Activated naive CD4-positive, alpha-beta T cell treated with anti-CD3 and anti-CD28 coated beads, Interleukin-2, amount 10 ng/mL, durations not matched to agents 7 days and 5 days (primary cell): ENCODE measurements around the gene PERM1.
A peak's percentile ranks its signal among the peaks of the same experiment; 100 is the strongest.

Experiments
- CTCF ChIA-PET: fragments of 350-600 bp; sonication (Branson Sonifier 250); formaldehyde crosslinking; loops from one replicate; lab custom pipeline; 2021; ENCODE audit warnings: antibody characterized with exemption; lab: Charles Lee
- DNase-seq: peaks from one replicate; pipeline ENCODE4 v3.0.0-alpha.2; 2020
- H3K27ac Mint-ChIP-seq: one replicate; pipeline ENCODE4 v1.8.0; 2021; ENCODE audit warnings: mild to moderate bottlenecking, moderate library complexity, mixed read lengths
- H3K27me3 Mint-ChIP-seq: one replicate; pipeline ENCODE4 v1.8.0; 2021; ENCODE audit warnings: mild to moderate bottlenecking, mixed read lengths
- H3K36me3 Mint-ChIP-seq: one replicate; pipeline ENCODE4 v1.8.0; 2021; ENCODE audit warnings: mixed read lengths
- H3K4me1 Mint-ChIP-seq: one replicate; pipeline ENCODE4 v1.8.0; 2021; ENCODE audit warnings: mixed read lengths
- H3K4me3 Mint-ChIP-seq: one replicate; pipeline ENCODE4 v1.8.0; 2021; ENCODE audit warnings: mild to moderate bottlenecking, moderate library complexity, mixed read lengths
- H3K9me3 Mint-ChIP-seq: one replicate; pipeline ENCODE4 v1.8.0; 2021; ENCODE audit warnings: mixed read lengths

PERM1 gene

GRCh38 chr1:973459-974292 lies 8.2 kb downstream of the PERM1 start:
- Mint-ChIP-seq H3K4me3 (no peak overlapping the region), H3K27me3 (peaks cover 67% of the 10 kb centered on the region), H3K9me3 (peaks cover 10% of the 10 kb centered on the region), H3K27ac (no peak overlapping the region), H3K36me3 (peaks cover 3% of the 10 kb centered on the region), H3K4me1 (peaks cover 10% of the 10 kb centered on the region)
- no peak for DNase-seq
- CTCF ChIA-PET, result interaction anchor here (3.1 kb wide), 1 partner anchor 68 kb away, joined by 17 read pairs; no protein-coding TSS in a partner anchor

GRCh38 chr1:972726-973458 lies 9.0 kb downstream of the PERM1 start:
- Mint-ChIP-seq H3K4me3 (no peak overlapping the region), H3K4me1 (peaks cover 7% of the 10 kb centered on the region), H3K27ac (no peak overlapping the region), H3K36me3 (no peaks in the 10 kb centered on the region), H3K9me3 (peaks cover 7% of the 10 kb centered on the region), H3K27me3 (peaks cover 70% of the 10 kb centered on the region)
- CTCF ChIA-PET, result no interaction called here
- no peak for DNase-seq

GRCh38 chr1:971751-972506 lies 10.0 kb downstream of the PERM1 start:
- Mint-ChIP-seq H3K9me3 (peaks cover 7% of the 10 kb centered on the region), H3K4me1 (peaks cover 12% of the 10 kb centered on the region)
- CTCF ChIA-PET, result interaction anchor here (1.0 kb wide), 1 partner anchor 13 kb away, joined by 3 read pairs; no protein-coding TSS in a partner anchor

GRCh38 chr1:970973-971730 lies 10.7 kb downstream of the PERM1 start:
- no peak for DNase-seq
- no peak overlapping the region for H3K27ac Mint-ChIP-seq
- peaks cover 14% of the 10 kb centered on the region for H3K4me1 Mint-ChIP-seq
- H3K36me3 Mint-ChIP-seq, result no peaks in the 10 kb centered on the region
- CTCF ChIA-PET, result interaction anchor here (0.9 to 1.0 kb wide), 2 partner anchors 12 to 13 kb away, joined by 3 to 5 read pairs; no protein-coding TSS in a partner anchor
- peaks cover 78% of the 10 kb centered on the region for H3K27me3 Mint-ChIP-seq
- peaks cover 7% of the 10 kb centered on the region for H3K9me3 Mint-ChIP-seq
- no peak overlapping the region for H3K4me3 Mint-ChIP-seq

More at GRCh38 chr1:971751-972506, 10.0 kb downstream of the PERM1 start:
- peaks cover 77% of the 10 kb centered on the region for H3K27me3 Mint-ChIP-seq
- DNase-seq, result no peak
- no peak overlapping the region for H3K27ac Mint-ChIP-seq
- no peak overlapping the region for H3K4me3 Mint-ChIP-seq
- H3K36me3 Mint-ChIP-seq, result no peaks in the 10 kb centered on the region

GRCh38 chr1:970242-970972 lies 11.5 kb downstream of the PERM1 start:
- no peaks in the 10 kb centered on the region for H3K36me3 Mint-ChIP-seq
- H3K27ac Mint-ChIP-seq, result no peak overlapping the region
- CTCF ChIA-PET, result interaction anchor here (0.9 kb wide), 1 partner anchor 13 kb away, joined by 5 read pairs; no protein-coding TSS in a partner anchor
- no peak overlapping the region for H3K4me3 Mint-ChIP-seq
- peaks cover 7% of the 10 kb centered on the region for H3K9me3 Mint-ChIP-seq
- peaks cover 70% of the 10 kb centered on the region for H3K27me3 Mint-ChIP-seq
- peaks cover 12% of the 10 kb centered on the region for H3K4me1 Mint-ChIP-seq
- no peak for DNase-seq

- DNase-seq, result no peak
- CTCF ChIA-PET, result no interaction called here
- H3K27ac Mint-ChIP-seq, result no peak overlapping the region
- no peaks in the 10 kb centered on the region for H3K36me3 Mint-ChIP-seq
- no peak overlapping the region for H3K4me3 Mint-ChIP-seq
- peaks cover 13% of the 10 kb centered on the region for H3K4me1 Mint-ChIP-seq
- H3K9me3 Mint-ChIP-seq, result peaks cover 7% of the 10 kb centered on the region
- peaks cover 60% of the 10 kb centered on the region for H3K27me3 Mint-ChIP-seq
Measured at GRCh38 chr1:969260-969855, 12.5 kb downstream of the PERM1 start.

GRCh38 chr1:967466-968343 lies 14.2 kb downstream of the PERM1 start:
- peaks cover 13% of the 10 kb centered on the region for H3K4me1 Mint-ChIP-seq
- H3K36me3 Mint-ChIP-seq, result no peaks in the 10 kb centered on the region
- no peak overlapping the region for H3K4me3 Mint-ChIP-seq
- H3K27ac Mint-ChIP-seq, result no peak overlapping the region
- H3K9me3 Mint-ChIP-seq, result peaks cover 7% of the 10 kb centered on the region
- H3K27me3 Mint-ChIP-seq, result peaks cover 47% of the 10 kb centered on the region
- no peak for DNase-seq
- CTCF ChIA-PET, result no interaction called here

GRCh38 chr1:966704-967300 lies 15.1 kb downstream of the PERM1 start:
- CTCF ChIA-PET, result interaction anchor here (1.0 to 1.2 kb wide), 3 partner anchors 16 to 97 kb away, joined by 3 read pairs; no protein-coding TSS in a partner anchor
- peak overlapping the region; percentile 80 for H3K27ac Mint-ChIP-seq
- peaks cover 41% of the 10 kb centered on the region for H3K27me3 Mint-ChIP-seq
- no peaks in the 10 kb centered on the region for H3K36me3 Mint-ChIP-seq
- peaks cover 7% of the 10 kb centered on the region for H3K9me3 Mint-ChIP-seq
- peak overlapping the region; percentile 79 for H3K4me3 Mint-ChIP-seq
- H3K4me1 Mint-ChIP-seq, result peaks cover 16% of the 10 kb centered on the region
- DNase-seq, result peak; percentile 91

GRCh38 chr1:966135-966703 lies 15.7 kb downstream of the PERM1 start, which contains the start of gene PLEKHN1:
PLEKHN1 (plus strand) TSS chr1:966482; CDS start chr1:966532, 50 bp downstream.
- peaks cover 16% of the 10 kb centered on the region for H3K4me1 Mint-ChIP-seq
- CTCF ChIA-PET, result interaction anchor here (1.0 to 1.2 kb wide), 3 partner anchors 17 to 97 kb away, joined by 3 read pairs; no protein-coding TSS in a partner anchor
- H3K36me3 Mint-ChIP-seq, result no peaks in the 10 kb centered on the region
- peaks cover 35% of the 10 kb centered on the region for H3K27me3 Mint-ChIP-seq
- H3K27ac Mint-ChIP-seq, result peak within 1 kb of the TSS; percentile 80
- peaks cover 7% of the 10 kb centered on the region for H3K9me3 Mint-ChIP-seq
- H3K4me3 Mint-ChIP-seq, result peak within 1 kb of the TSS; percentile 79
- peak; percentile 43 for DNase-seq

- peak overlapping the region; percentile 28 for H3K27ac Mint-ChIP-seq
- peak overlapping the region; percentile 49 for H3K4me3 Mint-ChIP-seq
- H3K9me3 Mint-ChIP-seq, result peaks cover 7% of the 10 kb centered on the region
- no peak for DNase-seq
- peaks cover 29% of the 10 kb centered on the region for H3K27me3 Mint-ChIP-seq
- CTCF ChIA-PET, result no interaction called here
- peaks cover 16% of the 10 kb centered on the region for H3K4me1 Mint-ChIP-seq
- H3K36me3 Mint-ChIP-seq, result no peaks in the 10 kb centered on the region
Measured at GRCh38 chr1:965526-966134, 16.3 kb downstream of the PERM1 start.
